GM19043 (cell line): ENCODE data around the gene KHDC1.
"Not testable (repeated sequence)": the region's sequence is repeated elsewhere in the genome, so short reads cannot be mapped to it uniquely, and the experiment has no call there.

Experiments
- ATAC-seq: cut with Tn5 transposase; IDR thresholded peaks from one replicate; pipeline ENCODE4 v1.9.1; 2021; ENCODE audit warnings: low read depth; ENCODE audit not compliant: unreplicated experiment

KHDC1 gene

DNA sequence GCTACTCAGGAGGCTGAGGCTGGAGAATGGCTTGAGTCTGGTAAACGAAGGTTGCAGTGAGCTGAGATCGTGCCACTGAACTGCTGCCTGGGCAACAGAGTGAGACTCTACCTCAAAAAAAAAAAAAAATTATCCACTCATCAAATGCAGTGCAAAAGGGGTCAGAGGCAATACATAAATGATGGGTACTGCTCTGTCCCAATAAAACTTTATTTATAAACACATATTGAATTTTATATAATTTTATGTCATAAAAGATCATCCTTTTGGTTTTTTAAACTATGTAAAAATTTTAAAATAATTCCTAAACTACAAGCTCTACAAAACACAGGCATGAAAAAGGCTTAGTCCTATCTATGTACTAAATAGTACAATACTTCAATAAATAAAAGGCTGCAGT lies 10.3 kb downstream of the KHDC1 start:
- ATAC-seq: no peak

GRCh38 chr6:73250016-73250415 lies 13.0 kb downstream of the KHDC1 start:
- ATAC-seq: no peak

GRCh38 chr6:73248192-73248903 lies 14.6 kb downstream of the KHDC1 start:
- ATAC-seq: no peak

DNA sequence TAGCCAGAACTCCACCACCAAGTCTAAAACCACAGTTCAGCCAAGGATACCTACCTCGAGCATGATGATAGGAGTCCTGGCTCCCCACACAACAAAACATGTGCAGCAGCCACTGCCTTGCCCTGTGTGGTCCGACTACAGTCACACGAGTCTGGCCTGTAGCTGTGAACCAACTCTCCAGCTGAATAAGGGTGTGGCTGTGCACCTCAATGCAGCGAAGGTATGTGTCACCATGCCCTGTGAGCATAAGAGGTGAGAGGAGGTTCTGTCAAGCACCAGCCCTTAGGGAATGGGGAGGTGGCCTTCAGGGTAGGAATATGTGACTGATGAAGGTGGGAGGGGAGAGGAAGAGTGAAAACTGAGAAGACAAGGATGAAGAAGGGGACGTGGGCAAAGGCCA lies 21.0 kb downstream of the KHDC1 start:
- no peak for ATAC-seq

DNA sequence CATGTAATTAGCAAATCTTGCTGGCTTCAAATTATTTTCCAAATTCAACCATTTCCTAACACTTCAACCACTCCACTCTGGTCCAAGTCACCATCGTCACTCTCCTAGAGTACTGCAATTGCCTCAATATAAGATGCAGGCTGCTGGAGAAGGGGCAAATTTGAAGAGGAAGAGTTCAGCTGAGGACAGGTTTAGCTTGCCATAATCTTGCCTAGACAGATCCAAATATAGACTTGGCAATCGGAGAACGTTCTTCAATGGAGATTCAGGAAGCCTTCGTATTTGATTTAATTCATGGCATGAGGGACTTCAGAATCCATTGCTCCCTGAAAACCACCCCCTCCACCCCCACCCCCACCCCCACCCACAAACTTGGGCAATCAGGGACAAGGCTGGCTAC lies 22.3 kb downstream of the KHDC1 start:
- no peak for ATAC-seq

DNA sequence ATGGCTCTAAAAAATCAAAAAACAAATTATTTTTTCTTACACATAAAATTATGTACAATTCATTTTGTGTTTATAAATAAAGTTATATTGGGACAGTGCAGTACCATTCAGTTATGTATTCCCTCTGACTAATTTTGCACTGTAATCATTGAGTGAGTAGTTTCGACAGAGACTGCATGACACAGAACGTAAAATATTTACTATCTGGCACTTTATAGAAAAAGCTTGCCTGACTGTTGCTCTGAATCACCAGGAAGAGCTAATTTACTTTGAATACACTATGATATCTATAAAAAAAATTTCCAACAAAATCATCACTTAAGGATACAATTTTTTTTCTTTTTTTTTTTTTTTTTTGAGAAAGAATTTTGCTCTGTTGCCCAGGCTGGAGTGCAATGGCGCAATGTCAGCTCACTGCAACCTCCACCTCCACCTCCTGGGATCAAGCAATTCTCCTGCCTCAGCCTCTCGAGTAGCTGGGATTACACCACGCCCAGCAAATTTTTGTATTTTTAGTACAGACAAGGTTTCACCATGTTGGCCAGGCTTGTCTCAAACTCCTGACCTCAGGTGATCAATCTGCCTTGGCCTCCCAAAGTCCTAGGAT lies 26.7 kb downstream of the KHDC1 start:
- ATAC-seq: no peak

GRCh38 chr6:73234733-73235132 lies 28.3 kb downstream of the KHDC1 start:
- ATAC-seq: no peak

DNA sequence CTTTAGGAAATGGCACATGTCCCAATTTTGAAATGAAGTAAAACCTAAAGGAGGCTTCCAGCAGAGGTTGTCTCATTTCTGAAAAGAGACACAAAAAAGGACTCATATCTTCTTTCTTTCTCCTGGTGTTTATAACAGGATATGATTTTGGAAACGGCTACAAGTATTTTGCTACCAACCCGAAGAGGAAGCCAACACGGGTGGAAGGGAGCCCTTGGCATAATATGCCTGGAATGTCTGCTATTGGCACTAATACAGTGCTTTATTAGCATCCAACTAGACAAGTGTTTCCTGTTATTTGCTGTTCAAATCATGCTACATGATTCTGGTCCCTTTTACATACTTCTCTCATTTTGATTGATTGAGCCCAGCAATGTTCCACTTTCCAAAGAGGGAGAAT lies 29.0 kb downstream of the KHDC1 start:
- ATAC-seq: not testable (repeated sequence)

DNA sequence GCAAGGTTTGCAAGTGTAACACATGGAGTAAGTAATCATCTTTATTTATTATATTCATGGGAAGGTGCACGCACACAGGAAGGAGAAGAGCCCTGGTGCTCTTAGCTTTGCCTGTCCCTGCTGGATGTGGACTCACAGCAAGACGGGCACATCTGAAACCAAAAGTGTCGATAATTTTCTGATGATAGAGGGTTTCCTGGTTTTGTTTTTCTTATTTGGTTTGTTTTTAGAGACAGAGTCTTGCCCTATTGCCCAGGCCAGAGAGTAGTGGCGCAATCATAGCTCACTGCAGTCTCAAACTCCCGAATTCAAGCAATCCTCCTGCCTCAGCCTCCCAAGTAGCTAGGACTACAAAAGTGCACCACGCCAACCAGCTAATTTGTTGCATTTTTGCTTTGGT lies 29.9 kb downstream of the KHDC1 start:
- ATAC-seq: no peak

GRCh38 chr6:73231986-73232391 lies 31.0 kb downstream of the KHDC1 start:
- ATAC-seq: no peak

DNA sequence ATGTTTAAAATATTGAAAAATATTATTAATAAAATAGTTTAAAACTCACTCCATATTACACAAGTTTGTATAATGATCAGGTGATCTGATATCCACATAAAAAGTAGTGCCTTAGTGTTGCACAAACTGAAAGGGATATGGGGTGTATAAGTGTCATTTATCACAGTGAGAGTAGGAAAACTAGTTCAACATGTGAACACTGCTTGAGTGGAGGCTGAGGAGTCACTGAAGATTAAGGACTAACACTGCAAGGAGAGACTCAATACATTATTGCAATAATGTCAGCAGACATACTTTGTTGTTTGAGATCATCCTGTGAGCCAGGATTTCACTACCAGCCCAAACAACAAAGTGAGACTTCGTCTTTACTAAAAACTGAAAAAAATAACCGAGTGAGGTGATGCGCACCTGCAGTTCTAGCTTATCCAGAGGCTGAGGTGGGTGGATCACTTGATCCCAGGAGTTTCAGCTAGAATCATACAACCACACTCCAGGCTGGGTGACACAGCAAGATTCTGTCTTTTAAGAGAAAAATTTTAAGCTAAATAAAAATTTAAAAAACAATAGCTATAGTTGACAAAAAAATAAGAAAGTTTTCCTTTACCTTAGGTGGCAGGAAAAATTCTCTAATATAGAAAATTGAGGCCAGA lies 35.3 kb downstream of the KHDC1 start:
- no peak for ATAC-seq

DNA sequence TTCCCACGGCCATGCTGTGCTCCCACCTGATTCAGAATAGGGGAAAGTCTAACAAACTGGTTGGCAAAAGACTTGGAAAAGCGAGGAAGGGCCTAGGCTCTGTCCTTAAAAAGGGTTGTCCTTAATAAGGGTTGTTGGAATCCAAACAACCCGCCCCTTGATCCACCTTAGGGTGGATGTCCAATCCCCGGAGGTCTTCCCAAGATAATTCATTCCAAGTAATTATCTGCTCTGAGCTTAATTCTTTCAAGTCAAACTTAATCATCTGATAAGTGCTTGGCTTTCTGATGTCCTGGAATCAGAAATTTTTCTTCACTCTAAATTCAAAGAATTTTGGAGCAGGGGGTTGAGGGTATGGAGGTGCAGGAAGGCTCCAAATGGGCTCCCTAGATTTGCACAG lies 37.6 kb downstream of the KHDC1 start, which contains the start of gene KHDC1L:
Gene KHDC1L, minus strand, starts transcription at position 101 of the 400 bp plus-strand sequence. Its CDS starts 88 bp downstream, at position 13.
- no peak for ATAC-seq

DNA sequence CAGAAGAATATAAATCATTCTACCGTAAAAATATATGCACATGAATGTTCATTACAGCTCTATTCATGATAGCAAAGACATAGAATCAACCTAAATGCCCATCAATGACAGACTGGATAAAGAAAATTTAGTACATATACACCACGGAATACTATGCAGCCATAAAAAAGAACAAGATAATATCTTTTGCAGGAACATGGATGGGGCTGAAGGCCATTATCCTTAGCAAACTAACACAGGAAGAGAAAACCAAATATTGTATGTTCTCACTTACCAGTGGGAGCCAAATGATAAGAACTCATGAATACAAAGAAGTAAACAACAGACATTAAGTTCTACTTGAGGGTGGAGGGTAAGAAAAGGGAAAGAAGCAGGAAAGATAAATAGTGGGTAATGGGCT lies 46.1 kb downstream of the KHDC1 start:
- ATAC-seq: no peak

DNA sequence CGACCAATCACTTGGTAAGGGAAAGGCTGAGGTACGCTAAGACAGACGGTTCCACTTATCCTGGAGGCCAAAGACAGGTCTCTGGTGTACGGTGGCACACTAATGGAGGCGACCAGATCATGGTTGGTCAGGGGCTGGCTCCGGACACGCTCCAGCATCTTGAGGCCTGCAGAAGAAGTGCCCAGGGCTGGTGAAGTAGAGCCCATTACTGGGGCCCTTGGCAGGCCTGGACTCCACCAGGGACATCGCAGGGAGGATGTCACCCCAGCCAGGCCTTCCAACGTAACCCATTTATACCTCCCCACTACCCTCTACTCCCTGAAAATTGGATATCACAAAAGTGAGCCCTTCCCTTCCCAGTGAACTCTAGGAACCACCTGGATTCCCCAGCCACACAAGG lies 53.9 kb downstream of the KHDC1 start:
- ATAC-seq: no peak

DNA sequence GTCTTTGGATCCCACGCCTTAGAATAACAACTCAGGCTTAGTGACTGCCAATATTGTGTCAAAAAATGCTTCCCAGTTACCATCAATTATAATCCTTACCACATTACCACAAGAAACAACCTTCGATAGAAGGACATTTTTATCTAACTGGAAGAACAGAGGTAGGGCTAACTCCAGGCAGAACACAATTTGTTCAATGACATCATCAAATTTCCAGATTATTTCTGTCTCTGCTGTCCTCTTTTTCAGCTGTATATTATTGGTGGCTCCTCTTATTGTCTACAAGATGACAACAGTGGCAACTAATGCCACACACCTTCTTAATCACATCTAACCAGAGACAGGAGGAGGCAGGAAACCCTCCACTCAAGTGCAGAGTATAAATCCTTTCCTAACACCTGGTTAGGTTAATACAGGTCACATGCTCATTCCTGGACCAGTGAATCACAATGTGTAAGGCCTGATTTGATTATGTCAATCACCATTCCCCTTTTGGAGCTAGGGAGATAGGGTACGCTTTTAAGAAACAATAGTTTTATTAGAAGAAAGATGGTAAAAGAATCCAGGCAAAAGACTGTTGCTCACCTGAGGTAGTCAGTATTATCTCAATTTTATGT lies 55.7 kb downstream of the KHDC1 start:
- no peak for ATAC-seq

- no peak for ATAC-seq
Measured at GRCh38 chr6:73204252-73204651, 58.7 kb downstream of the KHDC1 start.

GRCh38 chr6:73203098-73203497 lies 59.9 kb downstream of the KHDC1 start:
- no peak for ATAC-seq

GRCh38 chr6:73200735-73201134 lies 62.3 kb downstream of the KHDC1 start:
- ATAC-seq: no peak

- no peak for ATAC-seq
Measured at GRCh38 chr6:73200247-73200646, 62.7 kb downstream of the KHDC1 start.

DNA sequence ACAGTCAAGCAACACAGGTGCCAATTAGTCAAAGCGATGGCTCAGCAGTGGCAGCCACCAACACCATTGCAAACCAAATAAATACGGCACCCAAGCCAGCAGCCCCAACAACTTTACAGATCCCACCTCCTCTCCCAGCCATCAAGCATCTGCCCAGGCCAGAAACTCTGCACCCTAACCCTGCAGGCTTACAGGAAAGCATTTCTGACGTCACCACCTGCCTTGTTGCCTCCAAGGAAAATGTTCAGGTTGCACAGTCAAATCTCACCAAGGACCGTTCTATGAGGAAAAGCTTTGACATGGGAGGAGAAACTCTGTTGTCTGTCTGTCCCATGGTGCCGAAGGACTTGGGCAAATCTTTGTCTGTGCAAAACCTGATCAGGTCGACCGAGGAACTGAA lies 68.3 kb downstream of the KHDC1 start:
- ATAC-seq: no peak

GRCh38 chr6:73193302-73193701 lies 69.7 kb downstream of the KHDC1 start:
- ATAC-seq: not testable (repeated sequence)
